ENCODE data around the gene LRMDA. TPM values are rescaled to one million over a fixed set of nuclear protein-coding genes. Genes with fewer than 3 reads are reported as not detected.

Gene LRMDA
- total RNA-seq, 2 experiments from 2014 or later, result not detected

GRCh38 chr10:76282061-76283025 is 850.9 kb downstream of the LRMDA start:
- BruUV-seq (replicated peaks), result no TSS peak
- Histone ChIP-seq H2AFZ (ENCODE audit: low read length) (no peak overlapping the region), H3K79me2 (ENCODE audit: insufficient read depth, low read depth, low read length) (no peaks in the 10 kb centered on the region), H3K4me2 (ENCODE audit: low read length) (no peak overlapping the region), H4K20me1 (ENCODE audit: insufficient read depth, low read length) (no peaks in the 10 kb centered on the region), H3K27ac (ENCODE audit: low read depth, low read length, poor library complexity, severe bottlenecking) (no peak overlapping the region), H3K9me2 (ENCODE audit: insufficient read depth, low read length) (no peaks in the 10 kb centered on the region), H3K9me3 (ENCODE audit: low read length) (no peaks in the 10 kb centered on the region), H3K4me1 (ENCODE audit: insufficient read depth, low read length, poor library complexity, severe bottlenecking) (no peaks in the 10 kb centered on the region), H3K4me3 (ENCODE audit: low read depth, low read length, poor library complexity, severe bottlenecking) (no peak overlapping the region), H3K36me3 (ENCODE audit: insufficient read depth, low read length) (no peaks in the 10 kb centered on the region)
- intact Hi-C loops (cut with micrococcal nuclease; ENCODE audit: unreplicated experiment), result no loop called here
- no peak for DNase-seq (ENCODE audit: low spot score)
- POLR2A ChIA-PET, result no interaction called here
- TF ChIP-seq, protein P1, sequence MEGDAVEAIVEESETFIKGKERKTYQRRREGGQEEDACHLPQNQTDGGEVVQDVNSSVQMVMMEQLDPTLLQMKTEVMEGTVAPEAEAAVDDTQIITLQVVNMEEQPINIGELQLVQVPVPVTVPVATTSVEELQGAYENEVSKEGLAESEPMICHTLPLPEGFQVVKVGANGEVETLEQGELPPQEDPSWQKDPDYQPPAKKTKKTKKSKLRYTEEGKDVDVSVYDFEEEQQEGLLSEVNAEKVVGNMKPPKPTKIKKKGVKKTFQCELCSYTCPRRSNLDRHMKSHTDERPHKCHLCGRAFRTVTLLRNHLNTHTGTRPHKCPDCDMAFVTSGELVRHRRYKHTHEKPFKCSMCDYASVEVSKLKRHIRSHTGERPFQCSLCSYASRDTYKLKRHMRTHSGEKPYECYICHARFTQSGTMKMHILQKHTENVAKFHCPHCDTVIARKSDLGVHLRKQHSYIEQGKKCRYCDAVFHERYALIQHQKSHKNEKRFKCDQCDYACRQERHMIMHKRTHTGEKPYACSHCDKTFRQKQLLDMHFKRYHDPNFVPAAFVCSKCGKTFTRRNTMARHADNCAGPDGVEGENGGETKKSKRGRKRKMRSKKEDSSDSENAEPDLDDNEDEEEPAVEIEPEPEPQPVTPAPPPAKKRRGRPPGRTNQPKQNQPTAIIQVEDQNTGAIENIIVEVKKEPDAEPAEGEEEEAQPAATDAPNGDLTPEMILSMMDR (conservative IDR thresholded peaks at IDR 0.05; ENCODE audit: low read length), result no peak
- TF ChIP-seq EZH2phosphoT487 (IDR thresholded peaks at IDR 0.05; ENCODE audit: borderline replicate concordance, low read depth, low read length), result no peak
- CTCF ChIA-PET (ENCODE audit: unreplicated experiment), result no interaction called here

GRCh38 chr10:76284351-76284750 is 852.9 kb downstream of the LRMDA start:
- H3K36me3 ChIP-seq (ENCODE audit: insufficient read depth, low read length), result no peaks in the 10 kb centered on the region
- no peak overlapping the region for H3K27ac ChIP-seq (ENCODE audit: low read depth, low read length, poor library complexity, severe bottlenecking)
- no peak for DNase-seq (ENCODE audit: low spot score)
- no peak for TF ChIP-seq EZH2phosphoT487 (IDR thresholded peaks at IDR 0.05; ENCODE audit: borderline replicate concordance, low read depth, low read length)
- TF ChIP-seq, protein P1 (conservative IDR thresholded peaks at IDR 0.05; ENCODE audit: low read length), result no peak
- CTCF ChIA-PET (ENCODE audit: unreplicated experiment), result no interaction called here
- H3K4me2 ChIP-seq (ENCODE audit: low read length), result no peak overlapping the region
- H3K9me3 ChIP-seq (ENCODE audit: low read length), result no peaks in the 10 kb centered on the region
- intact Hi-C loops (cut with micrococcal nuclease; ENCODE audit: unreplicated experiment), result no loop called here
- H4K20me1 ChIP-seq (ENCODE audit: insufficient read depth, low read length), result no peaks in the 10 kb centered on the region
- POLR2A ChIA-PET, result interaction anchor here (0.7 kb wide), 1 partner anchor 474 kb away, joined by 3 read pairs; no protein-coding TSS in a partner anchor
- H3K9me2 ChIP-seq (ENCODE audit: insufficient read depth, low read length), result no peaks in the 10 kb centered on the region
- no peaks in the 10 kb centered on the region for H3K4me1 ChIP-seq (ENCODE audit: insufficient read depth, low read length, poor library complexity, severe bottlenecking)
- H3K79me2 ChIP-seq (ENCODE audit: insufficient read depth, low read depth, low read length), result no peaks in the 10 kb centered on the region
- no TSS peak for BruUV-seq (replicated peaks)
- no peak overlapping the region for H3K4me3 ChIP-seq (ENCODE audit: low read depth, low read length, poor library complexity, severe bottlenecking)
- no peak overlapping the region for H2AFZ ChIP-seq (ENCODE audit: low read length)

GRCh38 chr10:76285012-76285411 is 853.6 kb downstream of the LRMDA start:
- H3K36me3 ChIP-seq (ENCODE audit: insufficient read depth, low read length), result no peaks in the 10 kb centered on the region
- BruUV-seq (replicated peaks), result no TSS peak
- no peaks in the 10 kb centered on the region for H3K9me2 ChIP-seq (ENCODE audit: insufficient read depth, low read length)
- H3K9me3 ChIP-seq (ENCODE audit: low read length), result no peaks in the 10 kb centered on the region
- intact Hi-C loops (cut with micrococcal nuclease; ENCODE audit: unreplicated experiment), result no loop called here
- DNase-seq (ENCODE audit: low spot score), result no peak
- no peak overlapping the region for H3K27ac ChIP-seq (ENCODE audit: low read depth, low read length, poor library complexity, severe bottlenecking)
- H3K4me2 ChIP-seq (ENCODE audit: low read length), result no peak overlapping the region
- no peaks in the 10 kb centered on the region for H4K20me1 ChIP-seq (ENCODE audit: insufficient read depth, low read length)
- H3K4me3 ChIP-seq (ENCODE audit: low read depth, low read length, poor library complexity, severe bottlenecking), result no peak overlapping the region
- H3K79me2 ChIP-seq (ENCODE audit: insufficient read depth, low read depth, low read length), result no peaks in the 10 kb centered on the region
- no peak overlapping the region for H2AFZ ChIP-seq (ENCODE audit: low read length)
- ChIA-PET POLR2A (no interaction called here), CTCF (ENCODE audit: unreplicated experiment) (no interaction called here)
- no peaks in the 10 kb centered on the region for H3K4me1 ChIP-seq (ENCODE audit: insufficient read depth, low read length, poor library complexity, severe bottlenecking)
- TF ChIP-seq EZH2phosphoT487 (IDR thresholded peaks at IDR 0.05; ENCODE audit: borderline replicate concordance, low read depth, low read length), result no peak
- TF ChIP-seq, protein P1 (conservative IDR thresholded peaks at IDR 0.05; ENCODE audit: low read length), result no peak

Measured in OCI-LY7 (cell line).